Natural killer cell (primary cell): ENCODE measurements around the gene JADE2. TPM values are rescaled to one million over a fixed set of nuclear protein-coding genes. Genes with fewer than 3 reads are reported as not detected.

Experiments
- ATAC-seq, 3 donors: fragments of 150-1000 bp in 2 of 3; fragments of 200-7000 bp in 1 of 3; cut with Tn5 transposase; 1 replicate in 1 of 3; 2 replicates in 2 of 3; pipeline ENCODE4 v1.10.0; 2021; ENCODE audit warnings: mild to moderate bottlenecking in 2 of 3, moderate library complexity in 2 of 3
- DNase-seq, 2 donors: peaks; one replicate each; pipeline versions ENCODE4 v3.0.0 to v3.0.0-alpha.2; 2013 to 2021; ENCODE audit warnings: mixed read lengths in 1 of 2
- H3K27ac ChIP-seq: one replicate; pipeline ENCODE4 v1.5.1; 2013; ENCODE audit warnings: mild to moderate bottlenecking, low read length
- H3K27me3 ChIP-seq: one replicate; pipeline ENCODE4 v1.6.1; 2013; ENCODE audit warnings: low read length; ENCODE audit not compliant: control insufficient read depth, insufficient read depth
- H3K36me3 ChIP-seq: one replicate; pipeline ENCODE4 v1.6.1; 2013; ENCODE audit warnings: low read length; ENCODE audit not compliant: control insufficient read depth, insufficient read depth
- H3K4me1 ChIP-seq: one replicate; pipeline ENCODE4 v1.6.1; 2013; ENCODE audit warnings: low read length; ENCODE audit not compliant: control insufficient read depth, insufficient read depth
- H3K4me3 ChIP-seq: one replicate; pipeline ENCODE4 v1.5.1; 2013; ENCODE audit warnings: low read length
- H3K9me3 ChIP-seq: one replicate; pipeline ENCODE4 v1.6.1; 2013; ENCODE audit warnings: low read length; ENCODE audit not compliant: control insufficient read depth, insufficient read depth
- H3K27ac Mint-ChIP-seq, 2 donors: one replicate each; pipeline ENCODE4 v1.8.0; 2022; ENCODE audit warnings: mild to moderate bottlenecking in 2 of 2, mixed read lengths in 2 of 2, moderate library complexity in 1 of 2
- H3K27me3 Mint-ChIP-seq, 2 donors: one replicate each; pipeline ENCODE4 v1.8.0; 2022; ENCODE audit warnings: low read depth in 2 of 2, mixed read lengths in 2 of 2
- H3K36me3 Mint-ChIP-seq: one replicate; pipeline ENCODE4 v1.8.0; 2022; ENCODE audit warnings: mixed read lengths
- H3K4me1 Mint-ChIP-seq, 2 donors: one replicate each; pipeline ENCODE4 v1.8.0; 2022; ENCODE audit warnings: mixed read lengths in 2 of 2
- H3K4me3 Mint-ChIP-seq: one replicate; pipeline ENCODE4 v1.8.0; 2022; ENCODE audit warnings: mild to moderate bottlenecking, moderate library complexity, mixed read lengths
- H3K9me3 Mint-ChIP-seq, 2 donors: one replicate each; pipeline ENCODE4 v1.8.0; 2022; ENCODE audit warnings: mixed read lengths in 2 of 2
- CTCF ChIP-seq: fragments of 200-600 bp; IDR thresholded peaks from one replicate; pipeline ENCODE4 v1.8.0; 2022; ENCODE audit warnings: antibody characterized with exemption
- WGBS: methylation state at CpG from one replicate; pipeline ENCODE4 v1.1.7; 2013; ENCODE audit warnings: missing lambda C conversion rate; ENCODE audit not compliant: insufficient coverage; 5-methylcytosine and 5-hydroxymethylcytosine counted together
- intact Hi-C: fragments of 100-400 bp; cut with micrococcal nuclease; formaldehyde crosslinking; loops from one replicate; pipeline ENCODE4 v1.14.2; 2022
- total RNA-seq, 4 donors: library from RNA; stranded (reverse); fragments of 120-200 nt in 1 of 4; gene quantifications; one replicate each; pipeline versions ENCODE4 v1.2.3 to v1.2.4, GENCODE V29; 2013 to 2022

The JADE2 gene
- total RNA-seq, 3 donors from 2014 or later (not counting 1 experiment from before 2014, with no cell fraction given) = 130 to 174 (median 173) TPM

GRCh38 chr5:134569758-134570364 lies 44.4 kb downstream of the JADE2 start:
- H3K9me3 Mint-ChIP-seq = no peaks in the 10 kb centered on the region
- no peaks in the 10 kb centered on the region for H3K9me3 ChIP-seq
- no peak overlapping the region for H3K27ac ChIP-seq
- H3K4me1 ChIP-seq = no peaks in the 10 kb centered on the region
- H3K36me3 Mint-ChIP-seq = no peaks in the 10 kb centered on the region
- no peaks in the 10 kb centered on the region for H3K27me3 Mint-ChIP-seq
- peaks cover 38 to 48% of the 10 kb centered on the region in 2 donors for H3K4me1 Mint-ChIP-seq
- H3K27ac Mint-ChIP-seq = peak overlapping the region; percentile 60 to 73
- no peak overlapping the region for H3K4me3 ChIP-seq
- TF ChIP-seq CTCF = no peak
- no peaks in the 10 kb centered on the region for H3K27me3 ChIP-seq
- DNase-seq = no peak
- intact Hi-C loops = no loop called here
- WGBS = 98% methylated on average over 6 of the region's 6 CpGs
- H3K4me3 Mint-ChIP-seq = no peak overlapping the region
- no peak for ATAC-seq
- H3K36me3 ChIP-seq = peaks cover 90% of the 10 kb centered on the region

GRCh38 chr5:134570365-134570758 lies 44.9 kb downstream of the JADE2 start:
- no peak for TF ChIP-seq CTCF
- WGBS = 95% methylated on average over 9 of the region's 9 CpGs
- Histone ChIP-seq H3K4me1 (no peaks in the 10 kb centered on the region), H3K27ac (no peak overlapping the region), H3K4me3 (no peak overlapping the region), H3K27me3 (no peaks in the 10 kb centered on the region), H3K36me3 (peaks cover 87% of the 10 kb centered on the region), H3K9me3 (no peaks in the 10 kb centered on the region)
- H3K4me3 Mint-ChIP-seq = no peak overlapping the region
- H3K9me3 Mint-ChIP-seq = no peaks in the 10 kb centered on the region
- no peaks in the 10 kb centered on the region for H3K36me3 Mint-ChIP-seq
- H3K27me3 Mint-ChIP-seq = no peaks in the 10 kb centered on the region
- DNase-seq (no peak), ATAC-seq (no peak)
- peak overlapping the region; percentile 60 to 73 for H3K27ac Mint-ChIP-seq
- H3K4me1 Mint-ChIP-seq = peaks cover 43 to 51% of the 10 kb centered on the region in 2 donors
- intact Hi-C loops = no loop called here

- whole genome bisulfite sequencing = 95% methylated on average over 6 of the region's 6 CpGs
- Mint-ChIP-seq H3K27ac (peak overlapping the region; percentile 34 to 73), H3K36me3 (no peaks in the 10 kb centered on the region), H3K27me3 (no peaks in the 10 kb centered on the region), H3K9me3 (no peaks in the 10 kb centered on the region), H3K4me1 (peaks cover 43 to 51% of the 10 kb centered on the region in 2 donors), H3K4me3 (no peak overlapping the region)
- TF ChIP-seq CTCF = no peak
- intact Hi-C loops = no loop called here
- Histone ChIP-seq H3K4me1 (no peaks in the 10 kb centered on the region), H3K4me3 (no peak overlapping the region), H3K36me3 (peaks cover 83% of the 10 kb centered on the region), H3K27me3 (no peaks in the 10 kb centered on the region), H3K9me3 (no peaks in the 10 kb centered on the region), H3K27ac (no peak overlapping the region)
- ATAC-seq (no peak), DNase-seq (no peak)
Measured at GRCh38 chr5:134570886-134571285, 45.4 kb downstream of the JADE2 start.
